Loucy (cell line): ENCODE measurements around the gene CD9.
A peak's percentile ranks its signal among the peaks of the same experiment; 100 is the strongest.

Experiments used
- H2AFZ ChIP-seq: fragments of 200-600 bp; sonication (generic); 2 replicates; pipeline ENCODE4 v1.6.0; 2016; ENCODE audit warnings: antibody characterized with exemption, mild to moderate bottlenecking, low read length, moderate library complexity
- H3F3A ChIP-seq: fragments of 200-600 bp; 2 replicates; pipeline ENCODE4 v1.6.0; 2016; ENCODE audit warnings: antibody characterized with exemption, low read depth, mild to moderate bottlenecking
- H3K27me3 ChIP-seq: fragments of 200-600 bp; sonication (generic); 2 replicates; pipeline ENCODE4 v1.6.1; 2014; ENCODE audit warnings: low read length, mild to moderate bottlenecking; ENCODE audit not compliant: insufficient read depth, poor library complexity, severe bottlenecking
- H3K36me3 ChIP-seq: fragments of 200-600 bp; sonication (generic); 2 replicates; pipeline ENCODE4 v1.6.1; 2016; ENCODE audit warnings: low read length; ENCODE audit not compliant: insufficient read depth
- H3K4me1 ChIP-seq: fragments of 200-600 bp; sonication (generic); 2 replicates; pipeline ENCODE4 v1.5.1; 2014; ENCODE audit warnings: low read length, mild to moderate bottlenecking; ENCODE audit not compliant: insufficient read depth, poor library complexity, severe bottlenecking
- H3K4me2 ChIP-seq: fragments of 200-600 bp; sonication (generic); 2 replicates; pipeline ENCODE4 v1.6.0; 2014; ENCODE audit warnings: antibody characterized with exemption, low read length, low read depth, mild to moderate bottlenecking; ENCODE audit not compliant: poor library complexity, severe bottlenecking
- H3K4me3 ChIP-seq: fragments of 200-600 bp; sonication (generic); 2 replicates; pipeline ENCODE4 v1.5.1; 2014; ENCODE audit warnings: low read length, mild to moderate bottlenecking, mixed read lengths; ENCODE audit not compliant: poor library complexity, severe bottlenecking
- H3K79me2 ChIP-seq: fragments of 200-600 bp; sonication (generic); 2 replicates; pipeline ENCODE4 v1.6.1; 2014; ENCODE audit warnings: low read length; ENCODE audit not compliant: insufficient read depth
- H3K9ac ChIP-seq: fragments of 200-600 bp; sonication (generic); 2 replicates; pipeline ENCODE4 v1.6.0; 2014; ENCODE audit warnings: mild to moderate bottlenecking, low read depth, low read length, moderate library complexity; ENCODE audit not compliant: poor library complexity, severe bottlenecking
- H3K9me2 ChIP-seq: fragments of 200-600 bp; sonication (generic); replicated peaks from 2 replicates; pipeline ENCODE4 v1.6.1; 2016; ENCODE audit warnings: low read depth, low read length, mixed read lengths
- H3K9me3 ChIP-seq: fragments of 200-600 bp; sonication (generic); 2 replicates; pipeline ENCODE4 v1.6.1; 2014; ENCODE audit warnings: mild to moderate bottlenecking, antibody characterized with exemption, low read length, low read depth; ENCODE audit not compliant: insufficient read depth
- H4K20me1 ChIP-seq: fragments of 200-600 bp; sonication (generic); 2 replicates; pipeline ENCODE4 v1.6.0; 2014; ENCODE audit warnings: antibody characterized with exemption, low read length, mild to moderate bottlenecking; ENCODE audit not compliant: insufficient read depth, poor library complexity, severe bottlenecking
- EZH2phosphoT487 ChIP-seq: fragments of 200-600 bp; IDR thresholded peaks from 2 replicates; pipeline ENCODE4 v1.6.1; 2018; ENCODE audit warnings: antibody characterized with exemption, mild to moderate bottlenecking, moderate library complexity, borderline replicate concordance
- TF ChIP-seq, protein P1 (sequence below): fragments of 200-600 bp; sonication (generic); conservative IDR thresholded peaks from 2 replicates; pipeline ENCODE4 v1.5.1; 2014; ENCODE audit warnings: mild to moderate bottlenecking, antibody characterized with exemption, low read length

CD9 gene

DNA sequence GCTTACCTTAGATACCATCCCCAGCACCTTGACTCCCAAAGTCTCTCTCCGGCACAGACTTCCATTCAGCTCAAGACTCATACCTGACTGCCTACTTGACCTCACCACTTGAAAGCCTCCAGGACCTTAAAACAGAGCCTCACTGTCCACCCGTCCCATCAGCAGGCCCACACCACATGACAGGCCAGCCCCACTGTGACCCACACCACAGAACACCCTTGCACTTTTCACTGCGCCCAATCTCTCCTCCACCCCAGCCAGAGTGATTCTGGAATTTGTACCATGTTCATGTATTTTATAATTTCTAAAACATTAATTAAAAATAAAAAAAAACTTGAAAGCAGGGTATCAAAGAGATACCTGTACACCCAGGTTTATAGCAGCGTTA lies 82.2 kb downstream of the CD9 start:
- H3K9me3 ChIP-seq, result no peaks in the 10 kb centered on the region
- H3K9me2 ChIP-seq, result no peaks in the 10 kb centered on the region
- H3K9ac ChIP-seq, result no peak overlapping the region
- no peaks in the 10 kb centered on the region for H4K20me1 ChIP-seq
- H2AFZ ChIP-seq, result no peak overlapping the region
- no peaks in the 10 kb centered on the region for H3K36me3 ChIP-seq
- H3K4me2 ChIP-seq, result no peak overlapping the region
- no peak for TF ChIP-seq EZH2phosphoT487
- TF ChIP-seq, protein P1, sequence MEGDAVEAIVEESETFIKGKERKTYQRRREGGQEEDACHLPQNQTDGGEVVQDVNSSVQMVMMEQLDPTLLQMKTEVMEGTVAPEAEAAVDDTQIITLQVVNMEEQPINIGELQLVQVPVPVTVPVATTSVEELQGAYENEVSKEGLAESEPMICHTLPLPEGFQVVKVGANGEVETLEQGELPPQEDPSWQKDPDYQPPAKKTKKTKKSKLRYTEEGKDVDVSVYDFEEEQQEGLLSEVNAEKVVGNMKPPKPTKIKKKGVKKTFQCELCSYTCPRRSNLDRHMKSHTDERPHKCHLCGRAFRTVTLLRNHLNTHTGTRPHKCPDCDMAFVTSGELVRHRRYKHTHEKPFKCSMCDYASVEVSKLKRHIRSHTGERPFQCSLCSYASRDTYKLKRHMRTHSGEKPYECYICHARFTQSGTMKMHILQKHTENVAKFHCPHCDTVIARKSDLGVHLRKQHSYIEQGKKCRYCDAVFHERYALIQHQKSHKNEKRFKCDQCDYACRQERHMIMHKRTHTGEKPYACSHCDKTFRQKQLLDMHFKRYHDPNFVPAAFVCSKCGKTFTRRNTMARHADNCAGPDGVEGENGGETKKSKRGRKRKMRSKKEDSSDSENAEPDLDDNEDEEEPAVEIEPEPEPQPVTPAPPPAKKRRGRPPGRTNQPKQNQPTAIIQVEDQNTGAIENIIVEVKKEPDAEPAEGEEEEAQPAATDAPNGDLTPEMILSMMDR, result no peak
- no peaks in the 10 kb centered on the region for H3F3A ChIP-seq
- H3K4me1 ChIP-seq, result peaks cover 7% of the 10 kb centered on the region
- no peaks in the 10 kb centered on the region for H3K27me3 ChIP-seq
- no peaks in the 10 kb centered on the region for H3K79me2 ChIP-seq
- H3K4me3 ChIP-seq, result no peak overlapping the region

DNA sequence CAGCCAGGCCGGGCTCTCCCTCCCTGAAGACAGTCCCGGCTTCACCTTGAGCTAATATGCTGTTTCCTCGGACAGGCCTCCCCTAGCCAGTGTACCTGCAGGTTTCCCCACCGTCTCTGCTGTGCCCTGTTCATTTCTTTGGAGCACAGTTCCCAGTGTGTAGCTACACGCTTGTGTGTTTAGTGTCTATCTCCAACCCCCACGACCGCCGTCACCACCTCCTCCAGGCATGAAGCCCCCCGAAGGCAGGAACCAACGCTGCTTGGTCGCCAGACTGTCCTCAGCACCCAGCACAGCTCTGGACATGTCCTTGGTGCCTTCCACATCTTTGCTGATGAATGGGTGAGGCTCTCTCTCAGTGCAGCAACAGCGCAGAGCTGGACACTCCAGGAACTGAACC lies 84.1 kb downstream of the CD9 start:
- no peak overlapping the region for H3K4me2 ChIP-seq
- no peaks in the 10 kb centered on the region for H4K20me1 ChIP-seq
- no peaks in the 10 kb centered on the region for H3K27me3 ChIP-seq
- no peaks in the 10 kb centered on the region for H3K79me2 ChIP-seq
- H3K4me3 ChIP-seq, result no peak overlapping the region
- no peaks in the 10 kb centered on the region for H3K9me3 ChIP-seq
- TF ChIP-seq EZH2phosphoT487, result no peak
- TF ChIP-seq, protein P1, result no peak
- no peak overlapping the region for H3K9ac ChIP-seq
- no peaks in the 10 kb centered on the region for H3K36me3 ChIP-seq
- H3K4me1 ChIP-seq, result peaks cover 2% of the 10 kb centered on the region
- no peaks in the 10 kb centered on the region for H3F3A ChIP-seq
- peak overlapping the region; percentile 38; the same call in 1 of the 2 replicates for H2AFZ ChIP-seq
- H3K9me2 ChIP-seq, result no peaks in the 10 kb centered on the region

DNA sequence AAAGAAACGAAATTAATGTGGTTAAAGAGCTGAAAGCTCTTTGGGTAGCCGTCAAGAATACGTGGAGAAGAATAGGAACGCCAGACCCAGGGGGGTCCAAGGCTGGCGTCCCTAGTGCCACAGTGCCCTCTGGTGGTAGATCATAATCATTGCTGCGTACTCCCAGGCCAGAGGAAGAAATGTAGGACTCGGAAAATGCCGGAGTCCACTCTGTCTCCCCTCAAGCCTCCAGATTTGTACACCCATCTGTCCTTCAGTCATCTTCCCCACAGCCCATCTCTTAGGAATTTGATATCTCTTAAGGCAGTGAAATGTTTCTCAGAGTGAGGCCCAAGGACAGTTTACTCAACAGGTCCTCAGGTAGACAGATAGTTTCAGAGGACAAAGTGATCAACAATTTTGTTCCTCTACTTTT lies 84.9 kb downstream of the CD9 start:
- H3F3A ChIP-seq, result no peaks in the 10 kb centered on the region
- H3K4me1 ChIP-seq, result peaks cover 2% of the 10 kb centered on the region
- H3K4me3 ChIP-seq, result no peak overlapping the region
- H3K9ac ChIP-seq, result no peak overlapping the region
- H3K79me2 ChIP-seq, result no peaks in the 10 kb centered on the region
- H3K27me3 ChIP-seq, result no peaks in the 10 kb centered on the region
- no peaks in the 10 kb centered on the region for H4K20me1 ChIP-seq
- no peaks in the 10 kb centered on the region for H3K9me2 ChIP-seq
- H2AFZ ChIP-seq, result peak overlapping the region; percentile 44; the same call in 1 of the 2 replicates
- H3K9me3 ChIP-seq, result no peaks in the 10 kb centered on the region
- H3K36me3 ChIP-seq, result no peaks in the 10 kb centered on the region
- TF ChIP-seq, protein P1, result peak; percentile 97
- TF ChIP-seq EZH2phosphoT487, result no peak
- peak overlapping the region; percentile 31 for H3K4me2 ChIP-seq
